OCI-LY7 (cell line): ENCODE results near the gene MSANTD1.

Experiments used
- CTCF ChIP-seq: fragments of 200-600 bp; sonication (generic); conservative IDR thresholded peaks from 2 replicates; pipeline ENCODE4 v1.5.1; 2014; ENCODE audit warnings: mild to moderate bottlenecking, antibody characterized with exemption, low read length, moderate library complexity, mixed read lengths
- EZH2phosphoT487 ChIP-seq: fragments of 200-600 bp; sonication (generic); IDR thresholded peaks from 2 replicates; pipeline ENCODE4 v1.6.1; 2018; ENCODE audit warnings: low read depth, borderline replicate concordance, mild to moderate bottlenecking, mixed run types, antibody characterized with exemption, low read length, moderate library complexity, mixed read lengths

GRCh38 chr4:3232001-3232400 is 17.0 kb upstream of the MSANTD1 start:
- TF ChIP-seq CTCF (no peak), EZH2phosphoT487 (no peak)
